ENCODE results near the gene USH1C. TPM values are rescaled to one million over a fixed set of nuclear protein-coding genes. Genes with fewer than 3 reads are reported as not detected.

USH1C gene
- total and polyA plus RNA-seq, 8 donors: 4.8 to 107 (median 22.2) TPM

- 65 to 73% (median 69%) methylated on average over 3 of the region's 3 CpGs for WGBS, 5 donors
- TF ChIP-seq EP300 (IDR thresholded peaks at IDR 0.05): no peak
- no peak for TF ChIP-seq POLR2A (IDR thresholded peaks at IDR 0.05)
- no peak for TF ChIP-seq CTCF (IDR thresholded peaks at IDR 0.05)
- TF ChIP-seq POLR2AphosphoS5 (IDR thresholded peaks at IDR 0.05): no peak
- DNase-seq: no peak
- H3K9me3 ChIP-seq: no peaks in the 10 kb centered on the region
- H3K27me3 ChIP-seq: no peaks in the 10 kb centered on the region
- no peak overlapping the region for H3K27ac ChIP-seq
- intact Hi-C loops (cut with DNase I; ENCODE audit: low total_unique reads): no loop called here
- H3K4me3 ChIP-seq: no peak overlapping the region
- H3K4me1 ChIP-seq: no peaks in the 10 kb centered on the region
- H3K36me3 ChIP-seq: peaks cover 0 to 24% (median 3%) of the 10 kb centered on the region in 4 donors
Measured at GRCh38 chr11:17527628-17527995, 16.6 kb downstream of the USH1C start.

- intact Hi-C loops (cut with DNase I; ENCODE audit: low total_unique reads): no loop called here
- H3K27me3 ChIP-seq: no peaks in the 10 kb centered on the region
- DNase-seq: no peak
- WGBS, 5 donors: 76 to 84% (median 80%) methylated on average over 16 to 20 of the region's 20 CpGs
- no peak overlapping the region for H3K4me3 ChIP-seq
- H3K4me1 ChIP-seq: no peaks in the 10 kb centered on the region
- H3K36me3 ChIP-seq: peaks cover 0 to 27% (median 3%) of the 10 kb centered on the region in 4 donors
- H3K9me3 ChIP-seq: no peaks in the 10 kb centered on the region
- H3K27ac ChIP-seq: no peak overlapping the region
- no peak for TF ChIP-seq EP300 (IDR thresholded peaks at IDR 0.05)
Measured at GRCh38 chr11:17526931-17527627, 17.1 kb downstream of the USH1C start.

- Histone ChIP-seq H3K27ac (no peak overlapping the region), H3K27me3 (no peaks in the 10 kb centered on the region), H3K4me1 (no peaks in the 10 kb centered on the region), H3K9me3 (no peaks in the 10 kb centered on the region), H3K4me3 (no peak overlapping the region), H3K36me3 (peaks cover 0 to 27% (median 5%) of the 10 kb centered on the region in 4 donors)
- 76 to 88% (median 86%) methylated on average over 13 of the region's 13 CpGs for WGBS, 5 donors
- intact Hi-C loops (cut with DNase I; ENCODE audit: low total_unique reads): no loop called here
- TF ChIP-seq POLR2A (IDR thresholded peaks at IDR 0.05): no peak
- TF ChIP-seq EP300 (IDR thresholded peaks at IDR 0.05): no peak
- no peak for TF ChIP-seq CTCF (IDR thresholded peaks at IDR 0.05)
- TF ChIP-seq POLR2AphosphoS5 (IDR thresholded peaks at IDR 0.05): no peak
- DNase-seq: peak in 1 of 2 donors; percentile 50
Measured at GRCh38 chr11:17526326-17526725, 17.9 kb downstream of the USH1C start.

- Histone ChIP-seq H3K27ac (no peak overlapping the region), H3K9me3 (no peaks in the 10 kb centered on the region), H3K4me3 (no peak overlapping the region), H3K4me1 (no peaks in the 10 kb centered on the region), H3K27me3 (peaks cover 0 to 2% (median 0%) of the 10 kb centered on the region in 3 donors), H3K36me3 (peaks cover 0 to 25% (median 6%) of the 10 kb centered on the region in 4 donors)
- intact Hi-C loops (cut with DNase I; ENCODE audit: low total_unique reads): no loop called here
- DNase-seq: no peak
- TF ChIP-seq POLR2A (IDR thresholded peaks at IDR 0.05) (no peak), EP300 (IDR thresholded peaks at IDR 0.05) (no peak), CTCF (IDR thresholded peaks at IDR 0.05) (no peak), POLR2AphosphoS5 (IDR thresholded peaks at IDR 0.05) (no peak)
- WGBS, 5 donors: 46 to 72% (median 55%) methylated on average over 4 of the region's 4 CpGs
Measured at GRCh38 chr11:17525570-17525969, 18.6 kb downstream of the USH1C start.

- WGBS, 5 donors: 85 to 97% (median 95%) methylated on average over 8 to 9 of the region's 9 CpGs
Measured at GRCh38 chr11:17524221-17524620, 20.0 kb downstream of the USH1C start.

More at GRCh38 chr11:17524221-17524620, 20.0 kb downstream of the USH1C start:
- no peaks in the 10 kb centered on the region for H3K4me1 ChIP-seq
- TF ChIP-seq EP300 (IDR thresholded peaks at IDR 0.05): no peak
- TF ChIP-seq CTCF (IDR thresholded peaks at IDR 0.05): no peak
- no peak for TF ChIP-seq POLR2A (IDR thresholded peaks at IDR 0.05)
- no peak for TF ChIP-seq POLR2AphosphoS5 (IDR thresholded peaks at IDR 0.05)
- peaks cover 0 to 27% (median 6%) of the 10 kb centered on the region in 4 donors for H3K36me3 ChIP-seq
- H3K27me3 ChIP-seq: peaks cover 0 to 5% (median 0%) of the 10 kb centered on the region in 3 donors
- no peaks in the 10 kb centered on the region for H3K9me3 ChIP-seq
- H3K27ac ChIP-seq: no peak overlapping the region
- no peak overlapping the region for H3K4me3 ChIP-seq
- intact Hi-C loops (cut with DNase I; ENCODE audit: low total_unique reads): no loop called here
- DNase-seq: no peak
